IMR-90 (cell line): Measurements from ENCODE around the gene STPG1. TPM values are rescaled to one million over a fixed set of nuclear protein-coding genes. Genes with fewer than 3 reads are reported as not detected.

Source experiments
- ATAC-seq: fragments of 200-7000 bp; cut with Tn5 transposase; 2 replicates; pipeline ENCODE4 v1.9.1; 2020; ENCODE audit warnings: low read depth, mild to moderate bottlenecking, moderate library complexity
- BruUV-seq: library from RNA; stranded (reverse); fragments of 400-500 nt; replicated peaks from 2 replicates; lab custom pipeline; 2021; lab: Mats Ljungman, UMichigan
- CTCF ChIA-PET: fragments of 300-600 bp; formaldehyde crosslinking; extraction: SDS; loops from one replicate; lab custom pipeline; 2021; ENCODE audit warnings: antibody characterized with exemption; lab: Yijun Ruan, JAX
- POLR2A ChIA-PET: fragments of 300-600 bp; sonication (Branson Sonifier 250); formaldehyde crosslinking; loops from one replicate; lab custom pipeline; 2022; ENCODE audit warnings: antibody characterized with exemption; ENCODE audit not compliant: unreplicated experiment; lab: Charles Lee
- DNase-seq: peaks from one replicate; pipeline ENCODE4 v3.0.0; 2013
- H2AFZ ChIP-seq: replicated peaks from 2 replicates; pipeline ENCODE3; 2013; ENCODE audit warnings: low read length, mild to moderate bottlenecking; ENCODE audit not compliant: poor library complexity
- H2AK5ac ChIP-seq: 2 replicates; pipeline ENCODE4 v1.6.1; 2013; ENCODE audit warnings: low read depth, low read length, inconsistent platforms
- H2AK9ac ChIP-seq: replicated peaks from 2 replicates; pipeline ENCODE3; 2013; ENCODE audit warnings: mild to moderate bottlenecking, low read depth, low read length, moderate library complexity; ENCODE audit not compliant: poor library complexity
- H2BK120ac ChIP-seq: 2 replicates; pipeline ENCODE4 v1.6.1; 2013; ENCODE audit warnings: low read depth, low read length, inconsistent platforms
- H2BK15ac ChIP-seq: 3 replicates; pipeline ENCODE4 v1.6.1; 2013; ENCODE audit warnings: low read depth, low read length, inconsistent platforms
- H2BK20ac ChIP-seq: 2 replicates; pipeline ENCODE4 v1.6.1; 2013; ENCODE audit warnings: low read depth, mild to moderate bottlenecking, inconsistent platforms, low read length, moderate library complexity
- H2BK5ac ChIP-seq: 2 replicates; pipeline ENCODE4 v1.6.1; 2013; ENCODE audit warnings: mild to moderate bottlenecking, low read depth, low read length, inconsistent platforms; ENCODE audit not compliant: poor library complexity, severe bottlenecking
- H3K14ac ChIP-seq: replicated peaks from 2 replicates; pipeline ENCODE4 v1.6.1; 2013; ENCODE audit warnings: low read depth, low read length, inconsistent platforms
- H3K18ac ChIP-seq: 2 replicates; pipeline ENCODE4 v1.6.1; 2013; ENCODE audit warnings: low read depth, low read length, control low read depth
- H3K23ac ChIP-seq: 2 replicates; pipeline ENCODE4 v1.6.1; 2013; ENCODE audit warnings: low read depth, low read length, inconsistent platforms
- H3K27ac ChIP-seq: 2 replicates; pipeline ENCODE4 v1.5.1; 2013; ENCODE audit warnings: mild to moderate bottlenecking, control low read depth, low read length; ENCODE audit not compliant: insufficient read depth
- H3K27me3 ChIP-seq: 2 replicates; pipeline ENCODE4 v1.6.1; 2013; ENCODE audit warnings: low read length; ENCODE audit not compliant: control insufficient read depth, insufficient read depth
- H3K36me3 ChIP-seq: 2 replicates; pipeline ENCODE4 v1.6.1; 2013; ENCODE audit warnings: low read length, mixed read lengths; ENCODE audit not compliant: control insufficient read depth, insufficient read depth
- H3K4ac ChIP-seq: 2 replicates; pipeline ENCODE4 v1.6.1; 2013; ENCODE audit warnings: low read depth, low read length, inconsistent platforms
- H3K4me1 ChIP-seq: 2 replicates; pipeline ENCODE4 v1.6.1; 2013; ENCODE audit warnings: low read length, mixed read lengths; ENCODE audit not compliant: control insufficient read depth, insufficient read depth
- H3K4me2 ChIP-seq: 2 replicates; pipeline ENCODE4 v1.6.1; 2013; ENCODE audit warnings: low read depth, mild to moderate bottlenecking, control low read depth, low read length, moderate library complexity
- H3K4me3 ChIP-seq: 2 replicates; pipeline ENCODE4 v1.5.1; 2013; ENCODE audit warnings: low read depth, mild to moderate bottlenecking, control low read depth, low read length, moderate library complexity; ENCODE audit not compliant: insufficient read depth
- H3K56ac ChIP-seq: 2 replicates; pipeline ENCODE4 v1.6.1; 2013; ENCODE audit warnings: low read length, inconsistent platforms; ENCODE audit not compliant: insufficient read depth; ENCODE audit errors: extremely low read depth
- H3K79me1 ChIP-seq, 2 experiments: 2 replicates each; pipeline ENCODE4 v1.6.1; 2013; ENCODE audit warnings: low read length in 2 of 2, inconsistent platforms in 1 of 2, low read depth in 1 of 2
- H3K9ac ChIP-seq: 2 replicates; pipeline ENCODE4 v1.6.1; 2013; ENCODE audit warnings: low read depth, low read length, control low read depth
- H3K9me1 ChIP-seq: 2 replicates; pipeline ENCODE4 v1.6.1; 2013; ENCODE audit warnings: low read length, inconsistent platforms; ENCODE audit not compliant: insufficient read depth
- H3K9me3 ChIP-seq: 2 replicates; pipeline ENCODE4 v1.6.1; 2013; ENCODE audit warnings: low read length; ENCODE audit not compliant: control insufficient read depth, insufficient read depth
- H4K20me1 ChIP-seq: 2 replicates; pipeline ENCODE4 v1.6.1; 2013; ENCODE audit warnings: low read length, inconsistent platforms; ENCODE audit not compliant: insufficient read depth
- H4K5ac ChIP-seq: 2 replicates; pipeline ENCODE4 v1.6.1; 2013; ENCODE audit warnings: mild to moderate bottlenecking, low read depth, low read length, control low read depth
- H4K8ac ChIP-seq, 2 experiments: 2 replicates each; pipeline ENCODE4 v1.6.1; 2013; ENCODE audit warnings: low read depth in 2 of 2, low read length in 2 of 2, control low read depth in 1 of 2, inconsistent platforms in 1 of 2
- H4K91ac ChIP-seq: 2 replicates; pipeline ENCODE4 v1.6.1; 2013; ENCODE audit warnings: low read depth, low read length, inconsistent platforms; ENCODE audit not compliant: insufficient read depth
- BHLHE40 ChIP-seq: fragments of 150-350 bp; IDR thresholded peaks from 2 replicates; pipeline ENCODE4 v1.6.1; 2016; ENCODE audit warnings: mild to moderate bottlenecking, low read depth, low read length
- CHD1 ChIP-seq: IDR thresholded peaks from 2 replicates; pipeline ENCODE4 v1.6.1; 2012; ENCODE audit warnings: low read depth, low read length, improper control_type of control experiment
- CTCF ChIP-seq: conservative IDR thresholded peaks from 2 replicates; pipeline ENCODE4 v1.5.1; 2012; ENCODE audit warnings: mild to moderate bottlenecking, low read depth, low read length, improper control_type of control experiment
- ELK1 ChIP-seq: fragments of 150-350 bp; IDR thresholded peaks from 2 replicates; pipeline ENCODE4 v1.6.1; 2016; ENCODE audit warnings: low read depth, mild to moderate bottlenecking, low read length, moderate library complexity, borderline replicate concordance
- FOS ChIP-seq: fragments of 150-350 bp; IDR thresholded peaks from 2 replicates; pipeline ENCODE4 v1.6.1; 2016; ENCODE audit warnings: low read depth, low read length
- MAFK ChIP-seq: IDR thresholded peaks from 2 replicates; pipeline ENCODE4 v1.6.1; 2012; ENCODE audit warnings: low read depth, low read length, improper control_type of control experiment
- MAZ ChIP-seq: IDR thresholded peaks from 2 replicates; pipeline ENCODE4 v1.6.1; 2012; ENCODE audit warnings: low read depth, mild to moderate bottlenecking, low read length, improper control_type of control experiment, moderate library complexity, borderline replicate concordance
- MXI1 ChIP-seq: IDR thresholded peaks from 2 replicates; pipeline ENCODE4 v1.6.1; 2012; ENCODE audit warnings: low read depth, mild to moderate bottlenecking, low read length, moderate library complexity, borderline replicate concordance
- NFE2L2 ChIP-seq: fragments of 150-350 bp; IDR thresholded peaks from 2 replicates; pipeline ENCODE4 v1.6.1; 2016; ENCODE audit warnings: low read depth, mild to moderate bottlenecking, low read length
- POLR2A ChIP-seq: IDR thresholded peaks from 2 replicates; pipeline ENCODE4 v1.6.1; 2012; ENCODE audit warnings: mild to moderate bottlenecking, low read depth, low read length
- RAD21 ChIP-seq: IDR thresholded peaks from 2 replicates; pipeline ENCODE4 v1.6.1; 2012; ENCODE audit warnings: low read length, improper control_type of control experiment
- RCOR1 ChIP-seq: IDR thresholded peaks from 2 replicates; pipeline ENCODE4 v1.6.1; 2012; ENCODE audit warnings: mild to moderate bottlenecking, low read length, improper control_type of control experiment; ENCODE audit not compliant: insufficient replicate concordance
- RFX5 ChIP-seq: IDR thresholded peaks from 2 replicates; pipeline ENCODE4 v1.8.0; 2012; ENCODE audit warnings: low read depth, mild to moderate bottlenecking, low read length, moderate library complexity
- SMC3 ChIP-seq: fragments of 150-350 bp; IDR thresholded peaks from 2 replicates; pipeline ENCODE4 v1.6.1; 2016; ENCODE audit warnings: low read depth, mild to moderate bottlenecking, antibody characterized with exemption, low read length, moderate library complexity
- whole genome bisulfite sequencing, 2 experiments: methylation state at CpG; one replicate each; pipeline versions ENCODE4 v1.1.5 to v1.1.7; 2013; ENCODE audit warnings: missing lambda C conversion rate in 2 of 2; ENCODE audit not compliant: insufficient read length in 1 of 2; ENCODE audit errors: extremely low coverage in 2 of 2; 5-methylcytosine and 5-hydroxymethylcytosine counted together
- dilution Hi-C: fragments of 300-500 bp; cut with HindIII; formaldehyde crosslinking; loops from one replicate; pipeline ENCODE4 v1.14.3; 2018; ENCODE audit warnings: low sequenced_read_pairs; ENCODE audit not compliant: unreplicated experiment
- in situ Hi-C: fragments of 300-500 bp; cut with MboI; formaldehyde crosslinking; loops from 3 replicates; pipeline ENCODE4 v1.14.3; 2019; ENCODE audit warnings: low sequenced_read_pairs, inconsistent platforms, mixed read lengths
- intact Hi-C: fragments of 100-400 bp; cut with micrococcal nuclease; formaldehyde crosslinking; loops from 2 replicates; pipeline ENCODE4 v1.10.0; 2022
- polyA plus RNA-seq, 3 experiments: library from polyadenylated mRNA; depleted of rRNA; stranded (reverse); fragments of >200 nt; gene quantifications; 2 replicates each; pipeline ENCODE4 v1.2.3, GENCODE V29; 2012; ENCODE audit warnings: low replicate concordance in 1 of 3
- total RNA-seq: library from RNA; depleted of rRNA; stranded (reverse); fragments of >200 nt; gene quantifications from 2 replicates; pipeline ENCODE4 v1.2.3, GENCODE V29; 2012
- TF ChIP-seq, protein P1 (sequence below): fragments of 150-350 bp; IDR thresholded peaks from 2 replicates; pipeline ENCODE4 v1.6.1; 2017; ENCODE audit warnings: mild to moderate bottlenecking, antibody characterized with exemption, low read length, low read depth

The STPG1 gene
- total and polyA plus RNA-seq, 2 of the 4 experiments (the other 2 are of a cell fraction): 3.0 to 6.5 TPM

DNA sequence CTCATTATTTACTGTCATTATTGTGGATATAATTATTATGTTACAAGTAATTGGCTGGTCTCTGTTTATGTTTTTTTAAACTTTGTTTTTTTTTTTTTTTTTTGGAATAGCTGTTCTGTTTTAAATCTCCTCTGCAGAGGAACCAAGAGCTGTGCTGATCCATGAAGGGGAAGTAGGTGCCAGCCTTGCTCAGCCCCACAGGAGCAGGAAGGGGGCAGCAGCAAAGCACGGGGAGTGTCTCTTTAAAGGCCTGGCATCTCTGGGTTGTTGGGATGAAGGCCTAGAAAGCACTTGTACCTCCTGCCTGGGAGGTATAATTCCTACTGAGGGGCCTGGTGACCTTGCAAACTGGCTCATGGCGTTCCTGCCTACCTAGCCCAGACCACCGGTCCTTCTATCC, 96.9 kb downstream of the STPG1 start:
- in situ Hi-C loops: no loop called here
- no peak overlapping the region for H2BK20ac ChIP-seq
- H4K91ac ChIP-seq: no peak overlapping the region
- ATAC-seq (no peak), DNase-seq (no peak)
- H2AFZ ChIP-seq: no peak overlapping the region
- H3K23ac ChIP-seq: no peak overlapping the region
- H4K5ac ChIP-seq: no peak overlapping the region
- peaks cover 9% of the 10 kb centered on the region for H3K4me1 ChIP-seq
- H3K27ac ChIP-seq: no peak overlapping the region
- ChIA-PET CTCF (interaction anchor here (0.6 to 1.0 kb wide), 2 partner anchors 99 to 1217 kb away, joined by 3 read pairs; no protein-coding TSS in a partner anchor), POLR2A (interaction anchor here (0.6 kb wide), 1 partner anchor 34 kb away, joined by 9 read pairs; no protein-coding TSS in a partner anchor)
- no peak overlapping the region for H2BK15ac ChIP-seq
- no peaks in the 10 kb centered on the region for H3K36me3 ChIP-seq
- dilution Hi-C loops: no loop called here
- TF ChIP-seq CHD1 (no peak), CTCF (no peak), MAZ (no peak), BHLHE40 (no peak), MXI1 (no peak), ELK1 (no peak), RAD21 (no peak), NFE2L2 (no peak), RCOR1 (no peak), RFX5 (no peak), MAFK (no peak), FOS (no peak), POLR2A (no peak), SMC3 (no peak)
- TF ChIP-seq, protein P1, sequence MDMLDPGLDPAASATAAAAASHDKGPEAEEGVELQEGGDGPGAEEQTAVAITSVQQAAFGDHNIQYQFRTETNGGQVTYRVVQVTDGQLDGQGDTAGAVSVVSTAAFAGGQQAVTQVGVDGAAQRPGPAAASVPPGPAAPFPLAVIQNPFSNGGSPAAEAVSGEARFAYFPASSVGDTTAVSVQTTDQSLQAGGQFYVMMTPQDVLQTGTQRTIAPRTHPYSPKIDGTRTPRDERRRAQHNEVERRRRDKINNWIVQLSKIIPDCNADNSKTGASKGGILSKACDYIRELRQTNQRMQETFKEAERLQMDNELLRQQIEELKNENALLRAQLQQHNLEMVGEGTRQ: no peak
- no CpG with 5 or more reads among the region's 3 CpGs for WGBS, 2 experiments
- no peaks in the 10 kb centered on the region for H4K20me1 ChIP-seq
- H3K18ac ChIP-seq: no peak overlapping the region
- H4K8ac ChIP-seq: no peak overlapping the region
- H2BK5ac ChIP-seq: no peak overlapping the region
- no peak overlapping the region for H3K4ac ChIP-seq
- no peak overlapping the region for H2BK120ac ChIP-seq
- H3K14ac ChIP-seq: no peak overlapping the region
- intact Hi-C loops: no loop called here
- H2AK5ac ChIP-seq: no peak overlapping the region
- no TSS peak for BruUV-seq
- no peaks in the 10 kb centered on the region; the same call in 1 of the 2 replicates for H3K9me1 ChIP-seq
- no peaks in the 10 kb centered on the region for H3K79me1 ChIP-seq
- H3K56ac ChIP-seq: no peak overlapping the region
- H3K27me3 ChIP-seq: peaks cover 55% of the 10 kb centered on the region
- no peak overlapping the region for H2AK9ac ChIP-seq
- H3K9me3 ChIP-seq: no peaks in the 10 kb centered on the region
- no peak overlapping the region for H3K9ac ChIP-seq
- no peak overlapping the region for H3K4me3 ChIP-seq
- H3K4me2 ChIP-seq: no peak overlapping the region
